Fibroblast of lung (primary cell): ENCODE data around the gene MCFD2.

Source experiments
- CTCF ChIP-seq, 2 donors: IDR thresholded peaks in 1 of 2; conservative IDR thresholded peaks in 1 of 2; 1 replicate in 1 of 2; 2 replicates in 1 of 2; pipeline ENCODE4 v1.5.1; 2011 to 2012; ENCODE audit warnings: low read length in 2 of 2, control low read depth in 1 of 2, inconsistent platforms in 1 of 2, low read depth in 1 of 2, mild to moderate bottlenecking in 1 of 2
- EZH2 ChIP-seq: IDR thresholded peaks from 2 replicates; pipeline ENCODE4 v1.5.1; 2012; ENCODE audit warnings: low read length, control low read depth, mild to moderate bottlenecking; ENCODE audit errors: missing control alignments

- no peak for TF ChIP-seq CTCF (conservative IDR thresholded peaks at IDR 0.05 in 1 of 2, IDR thresholded peaks at IDR 0.05 in 1 of 2; ENCODE audit: low read depth in 1 of 2, low read length in 2 of 2)
- TF ChIP-seq EZH2, result no peak
Observed at GRCh38 chr2:46901611-46902010, 14.0 kb downstream of the MCFD2 start.
